ENCODE measurements around the gene AKR1B1. TPM values are rescaled to one million over a fixed set of nuclear protein-coding genes. Genes with fewer than 3 reads are reported as not detected.

AKR1B1 gene
- total RNA-seq, 1 experiment from 2014 or later: 166 TPM

- Histone ChIP-seq H4K5ac (ENCODE audit: insufficient read length, low read depth, low read length) (no peak overlapping the region), H3K27me3 (ENCODE audit: insufficient read depth, low read length) (no peaks in the 10 kb centered on the region; the same call in 1 of the 2 replicates), H3K9ac (ENCODE audit: extremely low read depth, insufficient read length, low read length) (no peak overlapping the region), H2BK12ac (ENCODE audit: insufficient read length, low read depth, low read length) (no peak overlapping the region), H3K18ac (ENCODE audit: insufficient read length, low read depth, low read length) (no peak overlapping the region), H2AFZ (ENCODE audit: low read length) (no peak overlapping the region), H4K20me1 (ENCODE audit: control insufficient read depth, insufficient read depth, insufficient read length) (no peaks in the 10 kb centered on the region), H2AK5ac (ENCODE audit: insufficient read length, low read length) (no peak overlapping the region), H3K4ac (ENCODE audit: low read depth, low read length) (no peak overlapping the region), H4K8ac (replicated peaks; ENCODE audit: insufficient read length, low read depth, low read length) (no peak overlapping the region), H3K56ac (ENCODE audit: insufficient read length, low read depth, low read length) (no peak overlapping the region), H3K23me2 (ENCODE audit: insufficient read length, low read depth, low read length, poor library complexity, severe bottlenecking) (peaks cover 4% of the 10 kb centered on the region), H2BK120ac (ENCODE audit: low read depth, low read length, poor library complexity, severe bottlenecking) (no peak overlapping the region), H3K27ac (ENCODE audit: insufficient read length, low read depth, low read length) (no peak overlapping the region), H3K79me1 (ENCODE audit: insufficient read depth, low read depth, low read length, poor library complexity, severe bottlenecking) (no peaks in the 10 kb centered on the region), H3K23ac (ENCODE audit: insufficient read length, low read depth, low read length) (no peak overlapping the region), H4K91ac (ENCODE audit: insufficient read length, low read depth, low read length) (no peak overlapping the region), H2BK15ac (ENCODE audit: low read depth, low read length) (no peak overlapping the region), H3T11ph (ENCODE audit: low read length) (no peak overlapping the region), H3K4me1 (ENCODE audit: insufficient read depth, low read length) (no peaks in the 10 kb centered on the region), H3K79me2 (ENCODE audit: insufficient read depth, low read length) (no peaks in the 10 kb centered on the region), H3K14ac (ENCODE audit: insufficient read depth, low read length) (no peak overlapping the region), H3K9me3 (ENCODE audit: control insufficient read depth, low read depth, low read length) (no peaks in the 10 kb centered on the region), H3K4me2 (ENCODE audit: insufficient read depth, insufficient read length, low read length) (no peak overlapping the region), H2BK5ac (ENCODE audit: insufficient read length, low read length) (no peak overlapping the region), H2BK20ac (ENCODE audit: low read depth, low read length, poor library complexity, severe bottlenecking) (no peak overlapping the region)
- H3K27ac Mint-ChIP-seq: no peak overlapping the region
- TF ChIP-seq, protein P1, sequence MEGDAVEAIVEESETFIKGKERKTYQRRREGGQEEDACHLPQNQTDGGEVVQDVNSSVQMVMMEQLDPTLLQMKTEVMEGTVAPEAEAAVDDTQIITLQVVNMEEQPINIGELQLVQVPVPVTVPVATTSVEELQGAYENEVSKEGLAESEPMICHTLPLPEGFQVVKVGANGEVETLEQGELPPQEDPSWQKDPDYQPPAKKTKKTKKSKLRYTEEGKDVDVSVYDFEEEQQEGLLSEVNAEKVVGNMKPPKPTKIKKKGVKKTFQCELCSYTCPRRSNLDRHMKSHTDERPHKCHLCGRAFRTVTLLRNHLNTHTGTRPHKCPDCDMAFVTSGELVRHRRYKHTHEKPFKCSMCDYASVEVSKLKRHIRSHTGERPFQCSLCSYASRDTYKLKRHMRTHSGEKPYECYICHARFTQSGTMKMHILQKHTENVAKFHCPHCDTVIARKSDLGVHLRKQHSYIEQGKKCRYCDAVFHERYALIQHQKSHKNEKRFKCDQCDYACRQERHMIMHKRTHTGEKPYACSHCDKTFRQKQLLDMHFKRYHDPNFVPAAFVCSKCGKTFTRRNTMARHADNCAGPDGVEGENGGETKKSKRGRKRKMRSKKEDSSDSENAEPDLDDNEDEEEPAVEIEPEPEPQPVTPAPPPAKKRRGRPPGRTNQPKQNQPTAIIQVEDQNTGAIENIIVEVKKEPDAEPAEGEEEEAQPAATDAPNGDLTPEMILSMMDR (conservative IDR thresholded peaks at IDR 0.05): no peak
- H3K36me3 Mint-ChIP-seq (ENCODE audit: insufficient read depth in 1 of 3, low read depth in 3 of 3): peaks cover 4 to 7% (median 5%) of the 10 kb centered on the region in 3 experiments
- no CpG with 5 or more reads among the region's 5 CpGs for WGBS (ENCODE audit: extremely low coverage, insufficient read length, low lambda C conversion rate)
- H3K27me3 Mint-ChIP-seq (ENCODE audit: low read depth): peaks cover 15% of the 10 kb centered on the region
- peaks cover 9 to 13% of the 10 kb centered on the region in 2 experiments; a peak in 4 of 5 replicates for H3K9me3 Mint-ChIP-seq
- no peak for DNase-seq
- peaks cover 13 to 14% of the 10 kb centered on the region in 2 experiments for H3K4me1 Mint-ChIP-seq
- H3K4me3 Mint-ChIP-seq: no peak overlapping the region
Observed at GRCh38 chr7:134462337-134462925, 3.5 kb upstream of the AKR1B1 start.

Data from H9 (cell line).